Measurements from ENCODE around the gene AFG3L2. TPM values are rescaled to one million over a fixed set of nuclear protein-coding genes. Genes with fewer than 3 reads are reported as not detected.
A peak's percentile ranks its signal among the peaks of the same experiment; 100 is the strongest.

Gene AFG3L2
- total and polyA plus RNA-seq, 10 of the 15 experiments (the other 5 are each of a cell fraction or from before 2014, with no cell fraction given): 21.0 to 72.7 (median 57.7) TPM

DNA sequence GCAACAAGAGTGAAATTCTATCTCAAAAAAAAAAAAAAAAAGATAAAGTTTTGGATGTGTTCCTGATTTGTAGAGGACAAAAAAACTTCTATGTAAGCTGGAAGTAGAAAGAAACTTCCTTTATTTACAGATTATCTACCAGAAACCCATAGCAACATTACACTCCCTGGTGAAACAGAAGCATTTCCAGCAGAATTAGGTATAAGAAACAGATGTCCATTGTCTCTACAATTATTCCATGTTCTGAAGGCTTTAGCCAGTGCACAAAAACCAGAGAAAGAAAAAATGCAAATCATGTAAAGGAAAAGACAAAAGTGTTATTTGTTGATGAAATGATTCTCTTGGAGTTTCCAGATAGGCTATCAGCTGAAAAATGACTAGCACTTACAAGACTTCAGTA, 64.1 kb downstream of the AFG3L2 start:
- TF ChIP-seq, protein P1, sequence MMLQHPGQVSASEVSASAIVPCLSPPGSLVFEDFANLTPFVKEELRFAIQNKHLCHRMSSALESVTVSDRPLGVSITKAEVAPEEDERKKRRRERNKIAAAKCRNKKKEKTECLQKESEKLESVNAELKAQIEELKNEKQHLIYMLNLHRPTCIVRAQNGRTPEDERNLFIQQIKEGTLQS (IDR thresholded peaks at IDR 0.05; ENCODE audit: borderline replicate concordance, extremely low read depth, low read depth, low read length): no peak
- TF ChIP-seq SUPT20H (IDR thresholded peaks at IDR 0.05; ENCODE audit: borderline replicate concordance, control insufficient read depth, low read depth, low read length): no peak
- TF ChIP-seq ETV6 (conservative IDR thresholded peaks at IDR 0.05 in 1 of 2, IDR thresholded peaks at IDR 0.05 in 1 of 2; ENCODE audit: borderline replicate concordance in 1 of 2, low read depth in 1 of 2): no peak
- ChIA-PET RAD21 (ENCODE audit: unreplicated experiment) (no interaction called here), POLR2A (no interaction called here), SMC1A (ENCODE audit: uncharacterized antibody, unreplicated experiment) (interaction anchor here (0.7 to 1.1 kb wide), 2 partner anchors 8 to 63 kb away, joined by 3 read pairs; no protein-coding TSS in a partner anchor), CTCF (interaction anchor here (4.7 kb wide), 1 partner anchor 15 kb away, joined by 32 read pairs; no protein-coding TSS in a partner anchor)
- no TSS peak for BruUV-seq (replicated peaks)
- Histone ChIP-seq H3K27ac (ENCODE audit: control insufficient read depth, insufficient read depth) (no peak overlapping the region), H3K4me2 (ENCODE audit: control insufficient read depth, insufficient read depth) (no peak overlapping the region), H3K27me3 (replicated peaks in 1 of 2; ENCODE audit: control insufficient read depth in 2 of 2, insufficient read depth in 2 of 2, low read length in 1 of 2) (no peaks in the 10 kb centered on the region), H2AFZ (ENCODE audit: control insufficient read depth, low read depth, low read length) (no peak overlapping the region), H3K9ac (ENCODE audit: control insufficient read depth, insufficient read depth, low read length) (no peak overlapping the region), H3K36me3 (ENCODE audit: control insufficient read depth in 2 of 2, insufficient read depth in 2 of 2, low read length in 1 of 2) (peaks cover 0 to 3% of the 10 kb centered on the region in 2 experiments; a peak in 1 of 4 replicates), H3K9me3 (replicated peaks; ENCODE audit: control insufficient read depth, insufficient read depth, low read length) (peaks cover 9% of the 10 kb centered on the region; the same call in 2 of the 3 replicates), H3K4me3 (no peak overlapping the region), H4K20me1 (ENCODE audit: control insufficient read depth, insufficient read depth) (no peaks in the 10 kb centered on the region), H3K79me2 (ENCODE audit: control insufficient read depth, insufficient read depth, low read length) (peaks cover 15% of the 10 kb centered on the region), H3K4me1 (ENCODE audit: control insufficient read depth, insufficient read depth, low read length) (peaks cover 25% of the 10 kb centered on the region)
- ATAC-seq: no peak
- FAIRE-seq: no peak
- in situ Hi-C loops (cut with MboI): no loop called here
- no peak for DNase-seq (ENCODE audit: low read depth, low spot score)
- intact Hi-C loops (cut with micrococcal nuclease; ENCODE audit: unreplicated experiment): no loop called here

DNA sequence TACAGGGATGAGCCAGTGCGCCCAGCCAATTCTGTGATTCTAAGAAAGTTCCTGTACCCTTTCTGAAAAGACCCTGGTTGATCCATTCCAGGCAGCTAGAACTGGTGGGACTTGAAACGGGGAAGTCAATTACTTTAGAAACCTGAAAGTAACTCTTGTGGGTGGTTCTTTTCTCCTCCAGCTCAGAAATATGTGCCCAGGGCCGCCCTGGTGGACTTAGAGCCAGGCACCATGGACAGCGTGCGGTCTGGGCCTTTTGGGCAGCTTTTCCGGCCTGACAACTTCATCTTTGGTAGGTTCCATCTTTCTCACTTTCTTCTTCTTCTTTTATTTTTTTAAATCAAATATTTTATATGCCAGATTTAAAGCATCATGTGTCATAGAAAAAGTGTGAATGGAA, 66.3 kb downstream of the AFG3L2 start:
- ChIA-PET RAD21 (ENCODE audit: unreplicated experiment) (no interaction called here), CTCF (interaction anchor here (2.0 kb wide), 1 partner anchor 10 kb away, joined by 6 read pairs; no protein-coding TSS in a partner anchor), POLR2A (interaction anchor here (1.4 kb wide), 1 partner anchor 43 kb away, joined by 6 read pairs; no protein-coding TSS in a partner anchor), SMC1A (ENCODE audit: uncharacterized antibody, unreplicated experiment) (no interaction called here)
- peak overlapping the region; percentile 21; the same call in 1 of the 2 replicates for H3K4me3 ChIP-seq
- no peak overlapping the region for H3K9ac ChIP-seq (ENCODE audit: control insufficient read depth, insufficient read depth, low read length)
- ATAC-seq (no peak), DNase-seq (ENCODE audit: low read depth, low spot score) (no peak), FAIRE-seq (no peak)
- 0 out of 2 replicates have a peak overlapping the region, but pooled peaks have one; percentile 6 for H3K27ac ChIP-seq (ENCODE audit: control insufficient read depth, insufficient read depth)
- peaks cover 9% of the 10 kb centered on the region; the same call in 2 of the 3 replicates for H3K9me3 ChIP-seq (replicated peaks; ENCODE audit: control insufficient read depth, insufficient read depth, low read length)
- peaks cover 15% of the 10 kb centered on the region for H3K79me2 ChIP-seq (ENCODE audit: control insufficient read depth, insufficient read depth, low read length)
- H3K4me2 ChIP-seq (ENCODE audit: control insufficient read depth, insufficient read depth): no peak overlapping the region
- no TSS peak for BruUV-seq (replicated peaks)
- in situ Hi-C loops (cut with MboI) (no loop called here), intact Hi-C loops (cut with micrococcal nuclease; ENCODE audit: unreplicated experiment) (no loop called here)
- 88% methylated on average over 6 of the region's 6 CpGs for WGBS (ENCODE audit: insufficient coverage, insufficient replicate concordance, low lambda C conversion rate, missing lambda C conversion rate)
- no peaks in the 10 kb centered on the region for H4K20me1 ChIP-seq (ENCODE audit: control insufficient read depth, insufficient read depth)
- H3K4me1 ChIP-seq (ENCODE audit: control insufficient read depth, insufficient read depth, low read length): peaks cover 16% of the 10 kb centered on the region
- H3K36me3 ChIP-seq (ENCODE audit: control insufficient read depth in 2 of 2, insufficient read depth in 2 of 2, low read length in 1 of 2): peaks cover 0 to 3% of the 10 kb centered on the region in 2 experiments; a peak in 1 of 4 replicates
- H2AFZ ChIP-seq (ENCODE audit: control insufficient read depth, low read depth, low read length): no peak overlapping the region
- no peaks in the 10 kb centered on the region for H3K27me3 ChIP-seq (replicated peaks in 1 of 2; ENCODE audit: control insufficient read depth in 2 of 2, insufficient read depth in 2 of 2, low read length in 1 of 2)
- TF ChIP-seq SMC3 (IDR thresholded peaks at IDR 0.05; ENCODE audit: borderline replicate concordance, low read length) (no peak), SIN3A (IDR thresholded peaks at IDR 0.05; ENCODE audit: low read depth, low read length) (no peak), STAT1 (conservative IDR thresholded peaks at IDR 0.05) (no peak)
- TF ChIP-seq, protein P2, sequence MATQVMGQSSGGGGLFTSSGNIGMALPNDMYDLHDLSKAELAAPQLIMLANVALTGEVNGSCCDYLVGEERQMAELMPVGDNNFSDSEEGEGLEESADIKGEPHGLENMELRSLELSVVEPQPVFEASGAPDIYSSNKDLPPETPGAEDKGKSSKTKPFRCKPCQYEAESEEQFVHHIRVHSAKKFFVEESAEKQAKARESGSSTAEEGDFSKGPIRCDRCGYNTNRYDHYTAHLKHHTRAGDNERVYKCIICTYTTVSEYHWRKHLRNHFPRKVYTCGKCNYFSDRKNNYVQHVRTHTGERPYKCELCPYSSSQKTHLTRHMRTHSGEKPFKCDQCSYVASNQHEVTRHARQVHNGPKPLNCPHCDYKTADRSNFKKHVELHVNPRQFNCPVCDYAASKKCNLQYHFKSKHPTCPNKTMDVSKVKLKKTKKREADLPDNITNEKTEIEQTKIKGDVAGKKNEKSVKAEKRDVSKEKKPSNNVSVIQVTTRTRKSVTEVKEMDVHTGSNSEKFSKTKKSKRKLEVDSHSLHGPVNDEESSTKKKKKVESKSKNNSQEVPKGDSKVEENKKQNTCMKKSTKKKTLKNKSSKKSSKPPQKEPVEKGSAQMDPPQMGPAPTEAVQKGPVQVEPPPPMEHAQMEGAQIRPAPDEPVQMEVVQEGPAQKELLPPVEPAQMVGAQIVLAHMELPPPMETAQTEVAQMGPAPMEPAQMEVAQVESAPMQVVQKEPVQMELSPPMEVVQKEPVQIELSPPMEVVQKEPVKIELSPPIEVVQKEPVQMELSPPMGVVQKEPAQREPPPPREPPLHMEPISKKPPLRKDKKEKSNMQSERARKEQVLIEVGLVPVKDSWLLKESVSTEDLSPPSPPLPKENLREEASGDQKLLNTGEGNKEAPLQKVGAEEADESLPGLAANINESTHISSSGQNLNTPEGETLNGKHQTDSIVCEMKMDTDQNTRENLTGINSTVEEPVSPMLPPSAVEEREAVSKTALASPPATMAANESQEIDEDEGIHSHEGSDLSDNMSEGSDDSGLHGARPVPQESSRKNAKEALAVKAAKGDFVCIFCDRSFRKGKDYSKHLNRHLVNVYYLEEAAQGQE (IDR thresholded peaks at IDR 0.05; ENCODE audit: low read depth, low read length): peak; percentile 71; the same call in 1 of the 2 replicates
- TF ChIP-seq, protein P3, sequence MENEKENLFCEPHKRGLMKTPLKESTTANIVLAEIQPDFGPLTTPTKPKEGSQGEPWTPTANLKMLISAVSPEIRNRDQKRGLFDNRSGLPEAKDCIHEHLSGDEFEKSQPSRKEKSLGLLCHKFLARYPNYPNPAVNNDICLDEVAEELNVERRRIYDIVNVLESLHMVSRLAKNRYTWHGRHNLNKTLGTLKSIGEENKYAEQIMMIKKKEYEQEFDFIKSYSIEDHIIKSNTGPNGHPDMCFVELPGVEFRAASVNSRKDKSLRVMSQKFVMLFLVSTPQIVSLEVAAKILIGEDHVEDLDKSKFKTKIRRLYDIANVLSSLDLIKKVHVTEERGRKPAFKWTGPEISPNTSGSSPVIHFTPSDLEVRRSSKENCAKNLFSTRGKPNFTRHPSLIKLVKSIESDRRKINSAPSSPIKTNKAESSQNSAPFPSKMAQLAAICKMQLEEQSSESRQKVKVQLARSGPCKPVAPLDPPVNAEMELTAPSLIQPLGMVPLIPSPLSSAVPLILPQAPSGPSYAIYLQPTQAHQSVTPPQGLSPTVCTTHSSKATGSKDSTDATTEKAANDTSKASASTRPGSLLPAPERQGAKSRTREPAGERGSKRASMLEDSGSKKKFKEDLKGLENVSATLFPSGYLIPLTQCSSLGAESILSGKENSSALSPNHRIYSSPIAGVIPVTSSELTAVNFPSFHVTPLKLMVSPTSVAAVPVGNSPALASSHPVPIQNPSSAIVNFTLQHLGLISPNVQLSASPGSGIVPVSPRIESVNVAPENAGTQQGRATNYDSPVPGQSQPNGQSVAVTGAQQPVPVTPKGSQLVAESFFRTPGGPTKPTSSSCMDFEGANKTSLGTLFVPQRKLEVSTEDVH (IDR thresholded peaks at IDR 0.05; ENCODE audit: low read depth, partially characterized antibody): no peak

All from GM12878 (cell line).